ENCODE results near the gene KCNJ12. TPM values are rescaled to one million over a fixed set of nuclear protein-coding genes. Genes with fewer than 3 reads are reported as not detected.

Gene KCNJ12
- polyA plus RNA-seq, 2 of the 4 experiments (the other 2 are of a cell fraction), result 0.34 to 0.44 TPM

GRCh38 chr17:21467739-21468490 is 91.8 kb downstream of the KCNJ12 start (continued):
- no peak for TF ChIP-seq SREBF2 (IDR thresholded peaks at IDR 0.05)
- no peak for TF ChIP-seq RFX5 (IDR thresholded peaks at IDR 0.05)

Other genes starting within 250 kb of the KCNJ12 start
- 25.4 and 31.7 TPM in 2 replicates for gene DHRS7B, start 249.4 kb upstream of the KCNJ12 start, polyA plus RNA-seq (2011; rRNA removed)
- 22.8 to 27.2 TPM (median 23.6 TPM) in 3 replicates for gene DHRS7B, start 249.4 kb upstream of the KCNJ12 start, polyA plus RNA-seq (2017; fragmentation: RNase III; extraction: RNeasy Plus Mini Kit Qiagen cat#74134 plus additional on column Dnase treatment)
- 57.7 and 61.4 TPM in 2 replicates for gene TMEM11, start 162.2 kb upstream of the KCNJ12 start, polyA plus RNA-seq (2011; rRNA removed)
- gene TMEM11, start 162.2 kb upstream of the KCNJ12 start, polyA plus RNA-seq (2017; fragmentation: RNase III; extraction: RNeasy Plus Mini Kit Qiagen cat#74134 plus additional on column Dnase treatment), result 61.0 to 69.5 TPM (median 62.0 TPM) in 3 replicates
- 1.1 and 1.5 TPM in 2 replicates for gene NATD1, start 122.9 kb upstream of the KCNJ12 start, polyA plus RNA-seq (2011; rRNA removed)
- 1.0 to 1.6 TPM (median 1.3 TPM) in 3 replicates for gene NATD1, start 122.9 kb upstream of the KCNJ12 start, polyA plus RNA-seq (2017; fragmentation: RNase III; extraction: RNeasy Plus Mini Kit Qiagen cat#74134 plus additional on column Dnase treatment)
- 13.9 and 25.0 TPM in 2 replicates for gene MAP2K3, start 91.6 kb upstream of the KCNJ12 start, polyA plus RNA-seq (2011; rRNA removed)
- 36.9 to 42.8 TPM (median 37.1 TPM) in 3 replicates for gene MAP2K3, start 91.6 kb upstream of the KCNJ12 start, polyA plus RNA-seq (2017; fragmentation: RNase III; extraction: RNeasy Plus Mini Kit Qiagen cat#74134 plus additional on column Dnase treatment)

All from A549 (cell line).